Loucy (cell line): Measurements from ENCODE around the gene SMARCA1.

Experiments
- EZH2phosphoT487 ChIP-seq: fragments of 200-600 bp; IDR thresholded peaks from 2 replicates; pipeline ENCODE4 v1.6.1; 2018; ENCODE audit warnings: antibody characterized with exemption, mild to moderate bottlenecking, moderate library complexity, borderline replicate concordance
- TF ChIP-seq, protein P1 (sequence below): fragments of 200-600 bp; sonication (generic); conservative IDR thresholded peaks from 2 replicates; pipeline ENCODE4 v1.5.1; 2014; ENCODE audit warnings: mild to moderate bottlenecking, antibody characterized with exemption, low read length

DNA sequence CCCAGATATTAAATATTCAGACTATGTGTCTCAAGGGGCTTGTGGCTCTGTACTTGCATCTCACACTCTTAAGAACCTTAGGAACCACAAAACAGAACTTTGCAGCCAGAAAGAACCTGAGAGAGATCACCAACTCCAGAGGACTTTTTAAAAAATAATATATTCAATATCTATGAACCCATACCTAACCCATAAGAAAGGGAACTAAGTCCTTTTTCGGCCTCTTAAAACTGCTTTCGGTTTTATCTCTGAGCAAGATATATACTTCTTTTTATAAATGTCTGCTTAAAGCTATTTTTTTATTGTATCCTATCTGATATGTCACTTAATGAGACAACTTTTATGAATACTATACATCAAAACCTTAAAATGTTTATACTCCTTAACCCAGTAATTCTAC, 10.9 kb downstream of the SMARCA1 start:
- TF ChIP-seq, protein P1, sequence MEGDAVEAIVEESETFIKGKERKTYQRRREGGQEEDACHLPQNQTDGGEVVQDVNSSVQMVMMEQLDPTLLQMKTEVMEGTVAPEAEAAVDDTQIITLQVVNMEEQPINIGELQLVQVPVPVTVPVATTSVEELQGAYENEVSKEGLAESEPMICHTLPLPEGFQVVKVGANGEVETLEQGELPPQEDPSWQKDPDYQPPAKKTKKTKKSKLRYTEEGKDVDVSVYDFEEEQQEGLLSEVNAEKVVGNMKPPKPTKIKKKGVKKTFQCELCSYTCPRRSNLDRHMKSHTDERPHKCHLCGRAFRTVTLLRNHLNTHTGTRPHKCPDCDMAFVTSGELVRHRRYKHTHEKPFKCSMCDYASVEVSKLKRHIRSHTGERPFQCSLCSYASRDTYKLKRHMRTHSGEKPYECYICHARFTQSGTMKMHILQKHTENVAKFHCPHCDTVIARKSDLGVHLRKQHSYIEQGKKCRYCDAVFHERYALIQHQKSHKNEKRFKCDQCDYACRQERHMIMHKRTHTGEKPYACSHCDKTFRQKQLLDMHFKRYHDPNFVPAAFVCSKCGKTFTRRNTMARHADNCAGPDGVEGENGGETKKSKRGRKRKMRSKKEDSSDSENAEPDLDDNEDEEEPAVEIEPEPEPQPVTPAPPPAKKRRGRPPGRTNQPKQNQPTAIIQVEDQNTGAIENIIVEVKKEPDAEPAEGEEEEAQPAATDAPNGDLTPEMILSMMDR: no peak
- TF ChIP-seq EZH2phosphoT487: no peak
